Gastroesophageal sphincter (tissue), 4 donors: ENCODE data around the gene RPTOR. TPM values are rescaled to one million over a fixed set of nuclear protein-coding genes. Genes with fewer than 3 reads are reported as not detected.

Source experiments
- ATAC-seq: fragments of 150-250 bp; one replicate; pipeline ENCODE4 v1.9.1; 2016; ENCODE audit warnings: mild to moderate bottlenecking, moderate library complexity
- H3K27ac ChIP-seq, 4 donors: fragments of 200-600 bp; sonication (generic) in 3 of 4; 1 replicate in 3 of 4; 2 replicates in 1 of 4; pipeline ENCODE4 v1.5.1; 2016 to 2019
- H3K27me3 ChIP-seq: fragments of 200-600 bp; sonication (generic); one replicate; pipeline ENCODE4 v1.5.1; 2019
- H3K36me3 ChIP-seq, 2 donors: fragments of 200-600 bp; sonication (generic); one replicate each; pipeline ENCODE4 v1.5.1; 2019; ENCODE audit warnings: control low read depth in 1 of 2
- H3K4me1 ChIP-seq, 3 donors: fragments of 200-600 bp; sonication (generic); 1 replicate in 2 of 3; 2 replicates in 1 of 3; pipeline ENCODE4 v1.5.1; 2016 to 2019; ENCODE audit warnings: control low read depth in 2 of 3
- H3K4me3 ChIP-seq, 2 donors: fragments of 200-600 bp; sonication (generic); one replicate each; pipeline ENCODE4 v1.5.1; 2019; ENCODE audit warnings: mild to moderate bottlenecking in 1 of 2, moderate library complexity in 1 of 2
- H3K9me3 ChIP-seq, 3 donors: fragments of 200-600 bp; sonication (generic); one replicate each; pipeline ENCODE4 v1.5.1; 2017 to 2019; ENCODE audit warnings: control low read depth in 2 of 3
- CTCF ChIP-seq, 4 experiments: fragments of 200-600 bp in 2 of 4; fragments of 450-650 bp in 2 of 4; sonication (generic) in 1 of 4; IDR thresholded peaks; one replicate each; pipeline ENCODE4 v1.5.1; 2017 to 2019; ENCODE audit warnings: antibody characterized with exemption in 4 of 4, mild to moderate bottlenecking in 2 of 4, moderate library complexity in 2 of 4
- EP300 ChIP-seq: sonication (generic); formaldehyde crosslinking; IDR thresholded peaks from one replicate; pipeline ENCODE4 v1.6.1; 2017; ENCODE audit warnings: antibody characterized with exemption, mild to moderate bottlenecking
- POLR2A ChIP-seq, 2 donors: fragments of 450-650 bp; IDR thresholded peaks; one replicate each; pipeline ENCODE4 v1.6.1; 2017; ENCODE audit warnings: antibody characterized with exemption in 2 of 2, mild to moderate bottlenecking in 2 of 2, moderate library complexity in 1 of 2
- POLR2AphosphoS5 ChIP-seq: sonication (generic); formaldehyde crosslinking; IDR thresholded peaks from one replicate; pipeline ENCODE4 v1.6.1; 2017; ENCODE audit warnings: antibody characterized with exemption
- WGBS, 2 donors: methylation state at CpG; one replicate each; pipeline ENCODE4 v1.1.5; 2018; ENCODE audit warnings: low coverage in 1 of 2; 5-methylcytosine and 5-hydroxymethylcytosine counted together
- total RNA-seq, 4 donors: library from RNA; depleted of rRNA; stranded (reverse); fragments of >200 nt; gene quantifications; one replicate each; pipeline ENCODE4 v1.1.0, GENCODE V29; 2016

RPTOR gene
- total RNA-seq, 4 donors from 2014 or later, result 25.7 to 56.8 (median 39.7) TPM

DNA sequence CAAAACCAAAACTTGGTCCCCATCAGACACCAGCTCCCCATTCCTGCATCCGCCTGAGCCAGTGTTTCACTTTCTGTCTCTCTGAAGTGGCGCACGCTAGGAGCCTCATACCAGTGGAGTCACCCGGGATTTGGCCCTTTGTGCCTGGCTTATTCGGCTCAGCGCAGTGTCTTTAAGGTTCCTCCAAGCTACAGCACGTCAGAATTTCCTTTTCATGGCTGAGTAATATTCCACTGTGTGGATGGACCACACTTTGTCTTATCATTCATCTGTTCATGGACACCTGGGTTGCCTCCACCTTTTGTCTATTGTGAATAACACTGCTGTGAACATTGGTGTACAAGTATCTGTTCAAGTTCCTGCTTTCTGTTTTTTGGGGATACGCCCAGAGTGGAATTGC is 401.8 kb downstream of the RPTOR start:
- Histone ChIP-seq H3K4me3 (no peak overlapping the region), H3K27me3 (no peaks in the 10 kb centered on the region), H3K36me3 (peaks cover 0 to 57% of the 10 kb centered on the region in 2 donors), H3K9me3 (no peaks in the 10 kb centered on the region), H3K27ac (no peak overlapping the region), H3K4me1 (peaks cover 0 to 71% (median 23%) of the 10 kb centered on the region in 3 donors)
- no peak for TF ChIP-seq EP300
- no peak for TF ChIP-seq POLR2A (IDR thresholded peaks at IDR 0.05)
- no peak for ATAC-seq
- WGBS, 2 donors, result 98% methylated on average over 6 to 8 of the region's 8 CpGs

- no peaks in the 10 kb centered on the region for H3K9me3 ChIP-seq
- TF ChIP-seq POLR2AphosphoS5 (no peak), EP300 (no peak), CTCF (IDR thresholded peaks at IDR 0.05) (no peak), POLR2A (IDR thresholded peaks at IDR 0.05) (no peak)
- H3K27ac ChIP-seq, result peak overlapping the region in 1 of 4 donors; percentile 78
- WGBS, 2 donors, result 94 to 96% methylated on average over 6 to 10 of the region's 21 CpGs
- H3K27me3 ChIP-seq, result no peaks in the 10 kb centered on the region
- H3K4me1 ChIP-seq, result peaks cover 0 to 62% (median 15%) of the 10 kb centered on the region in 3 donors
- no peak for ATAC-seq
- no peak overlapping the region for H3K4me3 ChIP-seq
- H3K36me3 ChIP-seq, result peaks cover 0 to 67% of the 10 kb centered on the region in 2 donors
Observed at GRCh38 chr17:80947200-80947940, 402.7 kb downstream of the RPTOR start.

DNA sequence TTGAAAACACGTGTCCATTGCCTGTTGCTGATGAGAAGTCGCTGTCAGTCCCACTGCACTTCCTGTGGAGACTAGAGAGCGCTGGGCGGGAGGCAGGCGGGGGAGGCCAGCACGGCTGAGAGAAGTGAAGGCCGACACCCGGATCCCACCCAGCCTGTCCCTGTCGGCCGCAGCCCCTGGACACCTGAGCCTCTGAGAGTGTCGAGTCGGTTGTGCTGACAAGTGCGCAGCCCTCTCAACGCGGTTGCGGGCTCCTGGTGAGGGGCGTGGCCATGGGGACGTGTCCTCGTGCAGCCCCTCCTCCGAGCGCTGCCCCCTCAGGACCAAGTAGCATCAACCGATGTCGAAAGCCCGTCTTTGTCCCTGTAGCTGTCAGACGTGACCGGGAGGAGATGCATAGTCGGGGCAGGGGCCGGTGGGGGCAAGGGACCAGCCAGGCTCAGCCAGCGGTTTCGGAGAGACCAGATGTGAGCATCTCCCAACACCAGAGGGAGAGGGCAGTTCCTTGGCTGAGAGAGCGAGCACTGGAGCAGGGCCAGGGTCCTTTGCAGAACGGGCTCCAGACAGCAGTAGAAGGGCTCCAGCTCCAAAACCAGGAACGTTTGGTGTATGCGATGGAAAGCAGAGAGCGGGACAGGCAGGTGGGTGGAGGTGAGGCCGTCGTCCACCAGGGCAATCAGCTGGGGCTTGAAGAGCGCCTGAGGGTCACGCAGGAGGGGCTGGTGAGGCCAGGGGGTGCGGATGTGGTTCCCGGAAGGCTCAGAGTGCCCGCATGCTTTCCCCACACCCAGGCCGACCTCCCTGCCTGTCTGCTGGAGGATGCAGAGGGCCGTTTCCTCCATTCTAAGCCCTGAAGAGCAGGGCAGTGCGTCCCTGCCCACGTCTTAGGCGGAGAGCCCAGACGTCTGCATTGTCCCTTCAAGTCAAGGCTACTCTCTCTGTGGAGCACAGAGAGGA is 403.7 kb downstream of the RPTOR start:
- peaks cover 0 to 53% (median 6%) of the 10 kb centered on the region in 3 donors for H3K4me1 ChIP-seq
- H3K9me3 ChIP-seq, result no peaks in the 10 kb centered on the region
- no peak for ATAC-seq
- no peaks in the 10 kb centered on the region for H3K27me3 ChIP-seq
- peaks cover 0 to 72% of the 10 kb centered on the region in 2 donors for H3K36me3 ChIP-seq
- WGBS, 2 donors, result 58 to 60% methylated on average over 8 to 9 of the region's 48 CpGs
- H3K27ac ChIP-seq, result peak overlapping the region in 3 of 4 donors; percentile 63 to 78 (median 72)
- no peak for TF ChIP-seq EP300
- peak in 1 of 4 experiments; percentile 17 for TF ChIP-seq CTCF (IDR thresholded peaks at IDR 0.05)
- TF ChIP-seq POLR2AphosphoS5, result no peak
- TF ChIP-seq POLR2A (IDR thresholded peaks at IDR 0.05), result no peak
- no peak overlapping the region for H3K4me3 ChIP-seq

- ATAC-seq, result no peak
- Histone ChIP-seq H3K9me3 (no peaks in the 10 kb centered on the region), H3K4me1 (peaks cover 0 to 46% (median 3%) of the 10 kb centered on the region in 3 donors), H3K4me3 (no peak overlapping the region), H3K27ac (peak overlapping the region in 3 of 4 donors; percentile 63 to 78 (median 72)), H3K36me3 (peaks cover 0 to 79% of the 10 kb centered on the region in 2 donors), H3K27me3 (no peaks in the 10 kb centered on the region)
- 100% methylated on average over 1 of the region's 16 CpGs; no CpG with 5 or more reads in 1 of the 2 donors for WGBS, 2 donors
- TF ChIP-seq CTCF (IDR thresholded peaks at IDR 0.05), result no peak
- no peak for TF ChIP-seq EP300
- TF ChIP-seq POLR2A (IDR thresholded peaks at IDR 0.05), result no peak
- no peak for TF ChIP-seq POLR2AphosphoS5
Observed at GRCh38 chr17:80948976-80949450, 404.4 kb downstream of the RPTOR start.
